OCI-LY7 (cell line): ENCODE results near the gene SLC6A19. TPM values are rescaled to one million over a fixed set of nuclear protein-coding genes. Genes with fewer than 3 reads are reported as not detected.

ENCODE experiments used
- BruUV-seq: library from RNA; stranded (reverse); fragments of 400-500 nt; replicated peaks from 2 replicates; lab custom pipeline; 2021; lab: Mats Ljungman, UMichigan
- CTCF ChIA-PET: fragments of 300-600 bp; sonication (Branson Sonifier 250); formaldehyde crosslinking; loops from one replicate; lab custom pipeline; 2022; ENCODE audit warnings: antibody characterized with exemption; ENCODE audit not compliant: unreplicated experiment; lab: Charles Lee
- POLR2A ChIA-PET: fragments of 300-600 bp; sonication (Branson Sonifier 250); formaldehyde crosslinking; loops from one replicate; lab custom pipeline; 2022; ENCODE audit warnings: antibody characterized with exemption; lab: Charles Lee
- DNase-seq: peaks from one replicate; pipeline ENCODE4 v3.0.0-alpha.2; 2015; ENCODE audit warnings: low spot score
- H2AFZ ChIP-seq: fragments of 200-600 bp; sonication (generic), shearing (Covaris generic); 2 replicates; pipeline ENCODE4 v1.6.1; 2014; ENCODE audit warnings: mild to moderate bottlenecking, antibody characterized with exemption, low read length, moderate library complexity
- H3K27ac ChIP-seq: fragments of 200-600 bp; sonication (generic); 2 replicates; pipeline ENCODE4 v1.5.1; 2014; ENCODE audit warnings: mixed run types, low read depth, mild to moderate bottlenecking, moderate library complexity, low read length, inconsistent platforms; ENCODE audit not compliant: poor library complexity, severe bottlenecking
- H3K36me3 ChIP-seq: fragments of 200-600 bp; sonication (generic); 2 replicates; pipeline ENCODE4 v1.6.1; 2014; ENCODE audit warnings: mild to moderate bottlenecking, antibody characterized with exemption, low read length, moderate library complexity, mixed read lengths; ENCODE audit not compliant: insufficient read depth
- H3K4me1 ChIP-seq: fragments of 200-600 bp; sonication (generic); 2 replicates; pipeline ENCODE4 v1.5.1; 2014; ENCODE audit warnings: mild to moderate bottlenecking, low read length; ENCODE audit not compliant: insufficient read depth, poor library complexity, severe bottlenecking
- H3K4me2 ChIP-seq: fragments of 200-600 bp; sonication (generic); 2 replicates; pipeline ENCODE4 v1.6.1; 2014; ENCODE audit warnings: mild to moderate bottlenecking, low read length
- H3K4me3 ChIP-seq: fragments of 200-600 bp; sonication (generic); 2 replicates; pipeline ENCODE4 v1.5.1; 2014; ENCODE audit warnings: mild to moderate bottlenecking, low read depth, low read length; ENCODE audit not compliant: poor library complexity, severe bottlenecking
- H3K79me2 ChIP-seq: fragments of 200-600 bp; sonication (generic); 2 replicates; pipeline ENCODE4 v1.6.1; 2016; ENCODE audit warnings: low read depth, mild to moderate bottlenecking, low read length, moderate library complexity, mixed read lengths; ENCODE audit not compliant: insufficient read depth
- H3K9me2 ChIP-seq: fragments of 200-600 bp; sonication (generic); 2 replicates; pipeline ENCODE4 v1.6.1; 2016; ENCODE audit warnings: mild to moderate bottlenecking, low read length, mixed read lengths; ENCODE audit not compliant: insufficient read depth
- H3K9me3 ChIP-seq: fragments of 200-600 bp; sonication (generic); 2 replicates; pipeline ENCODE4 v1.6.1; 2014; ENCODE audit warnings: mild to moderate bottlenecking, mixed run types, low read length, mixed read lengths
- H4K20me1 ChIP-seq: fragments of 200-600 bp; sonication (generic); 2 replicates; pipeline ENCODE4 v1.6.1; 2014; ENCODE audit warnings: mild to moderate bottlenecking, antibody characterized with exemption, low read length, moderate library complexity, mixed read lengths; ENCODE audit not compliant: insufficient read depth
- EZH2phosphoT487 ChIP-seq: fragments of 200-600 bp; sonication (generic); IDR thresholded peaks from 2 replicates; pipeline ENCODE4 v1.6.1; 2018; ENCODE audit warnings: low read depth, borderline replicate concordance, mild to moderate bottlenecking, mixed run types, antibody characterized with exemption, low read length, moderate library complexity, mixed read lengths
- intact Hi-C: fragments of 100-400 bp; cut with micrococcal nuclease; formaldehyde crosslinking; loops from one replicate; pipeline ENCODE4 v1.10.0; 2022; ENCODE audit not compliant: unreplicated experiment
- total RNA-seq, 2 experiments: library from RNA; depleted of rRNA in 1 of 2; stranded (reverse); fragments of >200 nt in 1 of 2; shearing (Covaris generic) in 1 of 2; gene quantifications; 2 replicates each; pipeline ENCODE4 v1.2.3, GENCODE V29; 2014 to 2022
- TF ChIP-seq, protein P1 (sequence below): fragments of 200-600 bp; sonication (generic); conservative IDR thresholded peaks from 2 replicates; pipeline ENCODE4 v1.5.1; 2014; ENCODE audit warnings: mild to moderate bottlenecking, antibody characterized with exemption, low read length, moderate library complexity, mixed read lengths

SLC6A19 gene
- total RNA-seq, 2 experiments from 2014 or later, result not detected

DNA sequence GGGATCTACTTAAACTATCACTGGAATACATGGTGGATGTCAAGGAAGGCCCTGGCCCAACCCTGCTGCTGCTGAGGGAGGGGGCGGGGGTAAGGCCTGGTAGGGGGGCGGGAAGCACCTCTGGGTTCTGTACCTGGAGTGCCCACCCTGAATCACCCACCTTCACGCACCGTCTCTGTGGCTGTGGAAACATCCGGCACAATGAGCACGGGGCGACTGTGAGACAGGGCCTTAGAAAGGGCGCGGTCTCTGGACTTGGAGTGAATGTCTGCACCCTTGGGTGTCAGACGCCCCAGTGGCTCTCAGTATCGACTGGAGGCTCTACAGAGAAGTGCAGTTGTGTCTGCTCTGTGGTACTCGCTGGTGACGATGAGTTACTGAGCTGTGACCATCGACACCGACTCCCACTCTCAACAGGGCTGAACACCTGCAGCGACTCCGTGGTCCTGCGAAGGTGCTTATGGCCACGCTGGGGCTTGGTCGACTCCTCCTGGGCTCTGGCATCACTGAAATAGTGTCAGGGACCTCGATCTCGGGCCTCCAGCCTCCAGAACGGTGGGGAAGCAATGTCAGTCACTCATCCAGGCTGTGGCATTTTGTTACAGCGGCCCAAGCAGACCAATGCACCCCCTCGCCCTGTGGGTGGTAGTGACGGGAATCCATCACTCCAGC is 25.5 kb upstream of the SLC6A19 start:
- no peak for DNase-seq
- POLR2A ChIA-PET, result no interaction called here
- BruUV-seq, result no TSS peak
- Histone ChIP-seq H3K9me3 (no peaks in the 10 kb centered on the region), H3K4me2 (no peak overlapping the region), H2AFZ (no peak overlapping the region), H3K9me2 (no peaks in the 10 kb centered on the region), H3K36me3 (no peaks in the 10 kb centered on the region), H4K20me1 (no peaks in the 10 kb centered on the region), H3K27ac (no peak overlapping the region), H3K4me1 (no peaks in the 10 kb centered on the region), H3K4me3 (no peak overlapping the region), H3K79me2 (no peaks in the 10 kb centered on the region)
- no peak for TF ChIP-seq EZH2phosphoT487
- TF ChIP-seq, protein P1, sequence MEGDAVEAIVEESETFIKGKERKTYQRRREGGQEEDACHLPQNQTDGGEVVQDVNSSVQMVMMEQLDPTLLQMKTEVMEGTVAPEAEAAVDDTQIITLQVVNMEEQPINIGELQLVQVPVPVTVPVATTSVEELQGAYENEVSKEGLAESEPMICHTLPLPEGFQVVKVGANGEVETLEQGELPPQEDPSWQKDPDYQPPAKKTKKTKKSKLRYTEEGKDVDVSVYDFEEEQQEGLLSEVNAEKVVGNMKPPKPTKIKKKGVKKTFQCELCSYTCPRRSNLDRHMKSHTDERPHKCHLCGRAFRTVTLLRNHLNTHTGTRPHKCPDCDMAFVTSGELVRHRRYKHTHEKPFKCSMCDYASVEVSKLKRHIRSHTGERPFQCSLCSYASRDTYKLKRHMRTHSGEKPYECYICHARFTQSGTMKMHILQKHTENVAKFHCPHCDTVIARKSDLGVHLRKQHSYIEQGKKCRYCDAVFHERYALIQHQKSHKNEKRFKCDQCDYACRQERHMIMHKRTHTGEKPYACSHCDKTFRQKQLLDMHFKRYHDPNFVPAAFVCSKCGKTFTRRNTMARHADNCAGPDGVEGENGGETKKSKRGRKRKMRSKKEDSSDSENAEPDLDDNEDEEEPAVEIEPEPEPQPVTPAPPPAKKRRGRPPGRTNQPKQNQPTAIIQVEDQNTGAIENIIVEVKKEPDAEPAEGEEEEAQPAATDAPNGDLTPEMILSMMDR, result no peak
- CTCF ChIA-PET, result interaction anchor here (0.5 kb wide), 1 partner anchor 169 kb away, joined by 3 read pairs; no protein-coding TSS in a partner anchor
- intact Hi-C loops, result no loop called here

DNA sequence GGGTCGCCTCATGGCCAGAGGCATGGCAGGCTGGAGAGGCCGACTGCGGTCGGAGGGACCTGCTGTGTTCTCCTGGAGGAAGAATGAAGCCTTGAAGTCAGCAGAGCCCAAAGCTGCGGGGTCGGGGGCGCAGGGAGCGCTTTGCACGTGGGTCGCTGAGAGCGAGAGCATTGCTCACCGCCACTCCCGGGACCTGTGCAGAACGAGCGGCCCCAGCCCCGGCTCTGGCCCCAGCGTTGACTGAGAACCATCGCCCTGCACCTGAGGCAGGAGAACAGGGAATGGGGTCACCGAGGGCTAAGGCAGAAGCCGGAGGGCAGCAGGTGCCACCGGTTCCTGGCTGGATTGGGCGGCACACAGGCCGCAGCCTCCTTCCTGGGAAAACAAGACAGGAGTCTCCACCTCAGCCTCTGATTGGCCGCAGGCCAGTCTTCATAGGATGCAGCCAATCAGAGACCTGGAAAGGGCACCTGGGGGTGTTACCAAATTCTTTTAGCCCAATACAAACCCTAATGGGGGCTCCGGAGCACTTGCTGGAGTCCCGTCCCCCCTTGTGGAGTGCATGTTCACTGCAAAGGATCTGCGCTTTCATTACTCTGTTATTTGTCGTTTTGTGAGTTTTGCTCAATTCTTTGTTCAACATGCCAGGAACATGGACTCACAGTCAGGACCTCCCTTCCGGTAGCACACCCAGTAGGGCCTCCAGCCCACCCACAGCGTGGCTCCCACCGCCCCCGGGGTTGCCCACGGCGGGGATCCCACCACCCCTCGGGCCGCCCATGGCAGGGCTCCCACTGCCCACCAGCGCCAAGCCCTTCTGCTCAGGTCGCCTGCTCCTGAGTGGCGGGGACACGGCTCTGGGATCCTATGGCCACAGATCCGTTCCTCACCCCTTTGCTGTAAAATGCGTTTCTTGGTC is 24.7 kb upstream of the SLC6A19 start:
- no peak overlapping the region for H3K27ac ChIP-seq
- TF ChIP-seq, protein P1, result no peak
- TF ChIP-seq EZH2phosphoT487, result no peak
- H3K9me3 ChIP-seq, result no peaks in the 10 kb centered on the region
- H4K20me1 ChIP-seq, result no peaks in the 10 kb centered on the region
- no peaks in the 10 kb centered on the region for H3K4me1 ChIP-seq
- intact Hi-C loops, result no loop called here
- no peaks in the 10 kb centered on the region for H3K9me2 ChIP-seq
- no peak for DNase-seq
- H3K36me3 ChIP-seq, result no peaks in the 10 kb centered on the region
- no peak overlapping the region for H3K4me3 ChIP-seq
- ChIA-PET CTCF (interaction anchor here (0.5 kb wide), 1 partner anchor 170 kb away, joined by 3 read pairs; no protein-coding TSS in a partner anchor), POLR2A (no interaction called here)
- no TSS peak for BruUV-seq
- no peak overlapping the region for H3K4me2 ChIP-seq
- H2AFZ ChIP-seq, result no peak overlapping the region
- H3K79me2 ChIP-seq, result no peaks in the 10 kb centered on the region
